ENCODE results near the gene RBM20.

RBM20 gene

GRCh38 chr10:110871298-110872084, 227.4 kb downstream of the RBM20 start, which contains the start of gene PDCD4:
PDCD4 (plus strand) TSS chr10:110871928; CDS start chr10:110876028, 4,100 bp downstream.
- peak; percentile 96 for DNase-seq (ENCODE audit: low spot score)

GRCh38 chr10:110872145-110872983, 228.2 kb downstream of the RBM20 start:
- peak; percentile 94 for DNase-seq (ENCODE audit: low spot score)

- DNase-seq (ENCODE audit: low spot score) = peak; percentile 54
These were observed 229.1 kb downstream of the RBM20 start for GRCh38 chr10:110872984-110873923.

GRCh38 chr10:110873951-110874350, 229.8 kb downstream of the RBM20 start:
- DNase-seq (ENCODE audit: low spot score) = peak; percentile 27

- DNase-seq (ENCODE audit: low spot score) = peak; percentile 29
These were observed 231.9 kb downstream of the RBM20 start for GRCh38 chr10:110876000-110876399.

GRCh38 chr10:110876788-110877187, 232.7 kb downstream of the RBM20 start:
- DNase-seq (ENCODE audit: low spot score) = no peak

- DNase-seq (ENCODE audit: low spot score) = no peak
These were observed 235.9 kb downstream of the RBM20 start for GRCh38 chr10:110880012-110880411.

GRCh38 chr10:110881247-110881646, 237.1 kb downstream of the RBM20 start:
- DNase-seq (ENCODE audit: low spot score) = no peak

- no peak for DNase-seq (ENCODE audit: low spot score)
These were observed 237.8 kb downstream of the RBM20 start for GRCh38 chr10:110881905-110882304.

- DNase-seq (ENCODE audit: low spot score) = no peak
These were observed 239.8 kb downstream of the RBM20 start for GRCh38 chr10:110883924-110884323.

GRCh38 chr10:110885932-110886674, 242.0 kb downstream of the RBM20 start:
- DNase-seq (ENCODE audit: low spot score) = no peak

GRCh38 chr10:110887560-110887959, 243.4 kb downstream of the RBM20 start:
- DNase-seq (ENCODE audit: low spot score) = no peak

Data from NAMALWA (cell line).